OCI-LY7 (cell line): ENCODE results near the gene NATD1. TPM values are rescaled to one million over a fixed set of nuclear protein-coding genes. Genes with fewer than 3 reads are reported as not detected.

ENCODE experiments used
- BruUV-seq: library from RNA; stranded (reverse); fragments of 400-500 nt; replicated peaks from 2 replicates; lab custom pipeline; 2021; lab: Mats Ljungman, UMichigan
- CTCF ChIA-PET: fragments of 300-600 bp; sonication (Branson Sonifier 250); formaldehyde crosslinking; loops from one replicate; lab custom pipeline; 2022; ENCODE audit warnings: antibody characterized with exemption; ENCODE audit not compliant: unreplicated experiment; lab: Charles Lee
- POLR2A ChIA-PET: fragments of 300-600 bp; sonication (Branson Sonifier 250); formaldehyde crosslinking; loops from one replicate; lab custom pipeline; 2022; ENCODE audit warnings: antibody characterized with exemption; lab: Charles Lee
- DNase-seq: peaks from one replicate; pipeline ENCODE4 v3.0.0-alpha.2; 2015; ENCODE audit warnings: low spot score
- H2AFZ ChIP-seq: fragments of 200-600 bp; sonication (generic), shearing (Covaris generic); 2 replicates; pipeline ENCODE4 v1.6.1; 2014; ENCODE audit warnings: mild to moderate bottlenecking, antibody characterized with exemption, low read length, moderate library complexity
- H3K27ac ChIP-seq: fragments of 200-600 bp; sonication (generic); 2 replicates; pipeline ENCODE4 v1.5.1; 2014; ENCODE audit warnings: mixed run types, low read depth, mild to moderate bottlenecking, moderate library complexity, low read length, inconsistent platforms; ENCODE audit not compliant: poor library complexity, severe bottlenecking
- H3K36me3 ChIP-seq: fragments of 200-600 bp; sonication (generic); 2 replicates; pipeline ENCODE4 v1.6.1; 2014; ENCODE audit warnings: mild to moderate bottlenecking, antibody characterized with exemption, low read length, moderate library complexity, mixed read lengths; ENCODE audit not compliant: insufficient read depth
- H3K4me1 ChIP-seq: fragments of 200-600 bp; sonication (generic); 2 replicates; pipeline ENCODE4 v1.5.1; 2014; ENCODE audit warnings: mild to moderate bottlenecking, low read length; ENCODE audit not compliant: insufficient read depth, poor library complexity, severe bottlenecking
- H3K4me2 ChIP-seq: fragments of 200-600 bp; sonication (generic); 2 replicates; pipeline ENCODE4 v1.6.1; 2014; ENCODE audit warnings: mild to moderate bottlenecking, low read length
- H3K4me3 ChIP-seq: fragments of 200-600 bp; sonication (generic); 2 replicates; pipeline ENCODE4 v1.5.1; 2014; ENCODE audit warnings: mild to moderate bottlenecking, low read depth, low read length; ENCODE audit not compliant: poor library complexity, severe bottlenecking
- H3K79me2 ChIP-seq: fragments of 200-600 bp; sonication (generic); 2 replicates; pipeline ENCODE4 v1.6.1; 2016; ENCODE audit warnings: low read depth, mild to moderate bottlenecking, low read length, moderate library complexity, mixed read lengths; ENCODE audit not compliant: insufficient read depth
- H3K9me2 ChIP-seq: fragments of 200-600 bp; sonication (generic); 2 replicates; pipeline ENCODE4 v1.6.1; 2016; ENCODE audit warnings: mild to moderate bottlenecking, low read length, mixed read lengths; ENCODE audit not compliant: insufficient read depth
- H3K9me3 ChIP-seq: fragments of 200-600 bp; sonication (generic); 2 replicates; pipeline ENCODE4 v1.6.1; 2014; ENCODE audit warnings: mild to moderate bottlenecking, mixed run types, low read length, mixed read lengths
- H4K20me1 ChIP-seq: fragments of 200-600 bp; sonication (generic); 2 replicates; pipeline ENCODE4 v1.6.1; 2014; ENCODE audit warnings: mild to moderate bottlenecking, antibody characterized with exemption, low read length, moderate library complexity, mixed read lengths; ENCODE audit not compliant: insufficient read depth
- CTCF ChIP-seq: fragments of 200-600 bp; sonication (generic); conservative IDR thresholded peaks from 2 replicates; pipeline ENCODE4 v1.5.1; 2014; ENCODE audit warnings: mild to moderate bottlenecking, antibody characterized with exemption, low read length, moderate library complexity, mixed read lengths
- EZH2phosphoT487 ChIP-seq: fragments of 200-600 bp; sonication (generic); IDR thresholded peaks from 2 replicates; pipeline ENCODE4 v1.6.1; 2018; ENCODE audit warnings: low read depth, borderline replicate concordance, mild to moderate bottlenecking, mixed run types, antibody characterized with exemption, low read length, moderate library complexity, mixed read lengths
- intact Hi-C: fragments of 100-400 bp; cut with micrococcal nuclease; formaldehyde crosslinking; loops from one replicate; pipeline ENCODE4 v1.10.0; 2022; ENCODE audit not compliant: unreplicated experiment
- total RNA-seq, 2 experiments: library from RNA; depleted of rRNA in 1 of 2; stranded (reverse); fragments of >200 nt in 1 of 2; shearing (Covaris generic) in 1 of 2; gene quantifications; 2 replicates each; pipeline ENCODE4 v1.2.3, GENCODE V29; 2014 to 2022

NATD1 gene
- total RNA-seq, 2 experiments from 2014 or later: 0.85 to 6.0 TPM

- no TSS peak for BruUV-seq
- intact Hi-C loops: no loop called here
- CTCF ChIA-PET: no interaction called here
- no peak overlapping the region for H3K27ac ChIP-seq
- H3K4me3 ChIP-seq: no peak overlapping the region
- no peaks in the 10 kb centered on the region for H3K9me2 ChIP-seq
- H3K36me3 ChIP-seq: peaks cover 29% of the 10 kb centered on the region; the same call in 1 of the 2 replicates
- TF ChIP-seq CTCF (no peak), EZH2phosphoT487 (no peak)
- H3K4me2 ChIP-seq: no peak overlapping the region
- H4K20me1 ChIP-seq: no peaks in the 10 kb centered on the region
- no peak overlapping the region for H2AFZ ChIP-seq
- POLR2A ChIA-PET: interaction anchor here (1.6 kb wide), 1 partner anchor 13 kb away, joined by 8 read pairs; no protein-coding TSS in a partner anchor
- no peaks in the 10 kb centered on the region for H3K79me2 ChIP-seq
- no peak for DNase-seq
- H3K4me1 ChIP-seq: no peaks in the 10 kb centered on the region
- no peaks in the 10 kb centered on the region for H3K9me3 ChIP-seq
Observed at GRCh38 chr17:21298983-21299519, 45.8 kb upstream of the NATD1 start.

GRCh38 chr17:21298056-21298982, 45.1 kb upstream of the NATD1 start:
- Histone ChIP-seq H2AFZ (no peak overlapping the region), H4K20me1 (no peaks in the 10 kb centered on the region), H3K9me3 (no peaks in the 10 kb centered on the region), H3K4me2 (no peak overlapping the region), H3K36me3 (peaks cover 22% of the 10 kb centered on the region; the same call in 1 of the 2 replicates), H3K27ac (no peak overlapping the region), H3K79me2 (no peaks in the 10 kb centered on the region), H3K4me1 (no peaks in the 10 kb centered on the region), H3K9me2 (no peaks in the 10 kb centered on the region), H3K4me3 (no peak overlapping the region)
- BruUV-seq: no TSS peak
- DNase-seq: no peak
- ChIA-PET POLR2A (interaction anchor here (1.6 kb wide), 1 partner anchor 12 kb away, joined by 8 read pairs; no protein-coding TSS in a partner anchor), CTCF (no interaction called here)
- intact Hi-C loops: no loop called here
- TF ChIP-seq EZH2phosphoT487 (no peak), CTCF (no peak)

GRCh38 chr17:21297597-21297996, 44.4 kb upstream of the NATD1 start:
- BruUV-seq: no TSS peak
- TF ChIP-seq EZH2phosphoT487 (no peak), CTCF (no peak)
- no peaks in the 10 kb centered on the region for H3K9me2 ChIP-seq
- H3K4me2 ChIP-seq: no peak overlapping the region
- no peak for DNase-seq
- ChIA-PET POLR2A (no interaction called here), CTCF (no interaction called here)
- H3K27ac ChIP-seq: no peak overlapping the region
- H3K4me1 ChIP-seq: no peaks in the 10 kb centered on the region
- intact Hi-C loops: no loop called here
- H4K20me1 ChIP-seq: no peaks in the 10 kb centered on the region
- H3K36me3 ChIP-seq: peaks cover 19% of the 10 kb centered on the region; the same call in 1 of the 2 replicates
- no peaks in the 10 kb centered on the region for H3K9me3 ChIP-seq
- no peaks in the 10 kb centered on the region for H3K79me2 ChIP-seq
- H3K4me3 ChIP-seq: no peak overlapping the region
- H2AFZ ChIP-seq: no peak overlapping the region
